ENCODE data around the gene ITPRIPL2. TPM values are rescaled to one million over a fixed set of nuclear protein-coding genes. Genes with fewer than 3 reads are reported as not detected.

The ITPRIPL2 gene
- total RNA-seq, 3 donors from 2014 or later (not counting 1 experiment from before 2014, with no cell fraction given): 0.18 to 5.7 (median 2.5) TPM

DNA sequence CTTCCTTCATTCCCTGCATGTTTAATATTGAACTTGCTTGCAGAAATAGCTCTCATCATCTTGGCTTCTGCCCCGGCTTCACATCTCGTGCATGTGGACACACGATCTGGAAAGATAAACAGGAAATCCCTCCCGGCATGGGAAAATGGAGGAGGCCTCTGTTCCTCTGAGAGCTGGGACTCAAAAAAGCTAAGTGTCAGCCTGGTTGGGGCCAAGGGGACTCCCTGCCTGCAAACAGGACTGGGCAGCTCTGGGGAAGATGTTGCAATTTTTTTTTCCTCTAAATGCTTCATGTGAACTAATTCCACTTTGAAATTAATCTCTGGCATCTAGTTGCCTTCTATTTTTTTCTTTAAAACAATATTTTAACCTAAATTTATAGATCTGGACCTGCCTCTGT, 24.8 kb downstream of the ITPRIPL2 start:
- no peak overlapping the region for H3K4me3 Mint-ChIP-seq
- no peak overlapping the region for H3K27ac Mint-ChIP-seq
- H3K9me3 ChIP-seq (ENCODE audit: control insufficient read depth, insufficient read depth, low read length): no peaks in the 10 kb centered on the region
- no peak for DNase-seq
- H3K4me1 Mint-ChIP-seq: no peaks in the 10 kb centered on the region
- no peak for ATAC-seq
- no peaks in the 10 kb centered on the region for H3K36me3 Mint-ChIP-seq
- H3K36me3 ChIP-seq (ENCODE audit: control insufficient read depth, insufficient read depth, low read length): no peaks in the 10 kb centered on the region
- no peaks in the 10 kb centered on the region for H3K27me3 ChIP-seq (ENCODE audit: control insufficient read depth, insufficient read depth, low read length)
- intact Hi-C loops (cut with micrococcal nuclease): no loop called here
- H3K27ac ChIP-seq (ENCODE audit: low read length): no peak overlapping the region
- H3K9me3 Mint-ChIP-seq: no peaks in the 10 kb centered on the region
- no peaks in the 10 kb centered on the region for H3K4me1 ChIP-seq (ENCODE audit: control insufficient read depth, insufficient read depth, low read length)
- H3K27me3 Mint-ChIP-seq (ENCODE audit: low read depth in 2 of 2): peaks cover 0 to 27% of the 10 kb centered on the region in 2 donors
- TF ChIP-seq, protein P1, sequence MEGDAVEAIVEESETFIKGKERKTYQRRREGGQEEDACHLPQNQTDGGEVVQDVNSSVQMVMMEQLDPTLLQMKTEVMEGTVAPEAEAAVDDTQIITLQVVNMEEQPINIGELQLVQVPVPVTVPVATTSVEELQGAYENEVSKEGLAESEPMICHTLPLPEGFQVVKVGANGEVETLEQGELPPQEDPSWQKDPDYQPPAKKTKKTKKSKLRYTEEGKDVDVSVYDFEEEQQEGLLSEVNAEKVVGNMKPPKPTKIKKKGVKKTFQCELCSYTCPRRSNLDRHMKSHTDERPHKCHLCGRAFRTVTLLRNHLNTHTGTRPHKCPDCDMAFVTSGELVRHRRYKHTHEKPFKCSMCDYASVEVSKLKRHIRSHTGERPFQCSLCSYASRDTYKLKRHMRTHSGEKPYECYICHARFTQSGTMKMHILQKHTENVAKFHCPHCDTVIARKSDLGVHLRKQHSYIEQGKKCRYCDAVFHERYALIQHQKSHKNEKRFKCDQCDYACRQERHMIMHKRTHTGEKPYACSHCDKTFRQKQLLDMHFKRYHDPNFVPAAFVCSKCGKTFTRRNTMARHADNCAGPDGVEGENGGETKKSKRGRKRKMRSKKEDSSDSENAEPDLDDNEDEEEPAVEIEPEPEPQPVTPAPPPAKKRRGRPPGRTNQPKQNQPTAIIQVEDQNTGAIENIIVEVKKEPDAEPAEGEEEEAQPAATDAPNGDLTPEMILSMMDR (IDR thresholded peaks at IDR 0.05): no peak
- no peak overlapping the region for H3K4me3 ChIP-seq (ENCODE audit: low read length)
- 86% methylated on average over 4 of the region's 4 CpGs for WGBS (ENCODE audit: insufficient coverage)

DNA sequence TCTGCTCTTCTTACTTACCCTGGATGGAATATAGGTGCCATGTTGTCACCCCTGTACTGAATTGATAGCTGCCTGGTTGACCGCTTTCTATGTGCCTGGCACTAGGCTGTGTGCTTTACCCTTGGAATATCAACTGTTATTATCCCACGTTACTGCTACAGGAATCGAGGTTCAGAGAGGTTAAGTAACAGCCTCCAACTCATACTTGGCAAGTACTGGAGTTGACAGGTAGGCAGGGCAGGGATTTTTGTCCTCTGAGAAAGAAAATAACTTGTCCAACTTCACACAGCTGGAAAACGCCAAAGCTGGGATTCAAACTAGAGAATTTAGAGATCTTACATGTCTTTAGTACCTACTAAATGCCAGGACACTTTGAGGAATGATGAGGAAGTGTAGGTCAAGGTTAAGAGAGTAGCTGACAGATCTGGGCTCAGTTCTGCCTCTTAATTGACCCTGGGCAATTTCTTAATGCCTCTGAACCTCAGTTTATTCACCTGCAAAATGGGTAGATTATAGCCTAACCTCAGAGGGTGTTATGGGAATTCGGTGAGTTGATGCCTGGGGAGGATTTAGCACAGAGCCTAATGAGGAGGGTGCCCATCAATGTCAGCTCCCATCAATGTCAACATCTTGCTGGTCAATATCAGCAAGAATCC, 25.8 kb downstream of the ITPRIPL2 start:
- Mint-ChIP-seq H3K4me1 (no peaks in the 10 kb centered on the region), H3K27ac (no peak overlapping the region), H3K9me3 (no peaks in the 10 kb centered on the region), H3K36me3 (no peaks in the 10 kb centered on the region), H3K27me3 (ENCODE audit: low read depth in 2 of 2) (peaks cover 0 to 37% of the 10 kb centered on the region in 2 donors), H3K4me3 (no peak overlapping the region)
- H3K36me3 ChIP-seq (ENCODE audit: control insufficient read depth, insufficient read depth, low read length): no peaks in the 10 kb centered on the region
- no peaks in the 10 kb centered on the region for H3K4me1 ChIP-seq (ENCODE audit: control insufficient read depth, insufficient read depth, low read length)
- ATAC-seq (no peak), DNase-seq (no peak)
- H3K27me3 ChIP-seq (ENCODE audit: control insufficient read depth, insufficient read depth, low read length): no peaks in the 10 kb centered on the region
- 82% methylated on average over 5 of the region's 5 CpGs for WGBS (ENCODE audit: insufficient coverage)
- intact Hi-C loops (cut with micrococcal nuclease): no loop called here
- TF ChIP-seq, protein P1 (IDR thresholded peaks at IDR 0.05): no peak
- H3K4me3 ChIP-seq (ENCODE audit: low read length): no peak overlapping the region
- no peaks in the 10 kb centered on the region for H3K9me3 ChIP-seq (ENCODE audit: control insufficient read depth, insufficient read depth, low read length)
- H3K27ac ChIP-seq (ENCODE audit: low read length): no peak overlapping the region

DNA sequence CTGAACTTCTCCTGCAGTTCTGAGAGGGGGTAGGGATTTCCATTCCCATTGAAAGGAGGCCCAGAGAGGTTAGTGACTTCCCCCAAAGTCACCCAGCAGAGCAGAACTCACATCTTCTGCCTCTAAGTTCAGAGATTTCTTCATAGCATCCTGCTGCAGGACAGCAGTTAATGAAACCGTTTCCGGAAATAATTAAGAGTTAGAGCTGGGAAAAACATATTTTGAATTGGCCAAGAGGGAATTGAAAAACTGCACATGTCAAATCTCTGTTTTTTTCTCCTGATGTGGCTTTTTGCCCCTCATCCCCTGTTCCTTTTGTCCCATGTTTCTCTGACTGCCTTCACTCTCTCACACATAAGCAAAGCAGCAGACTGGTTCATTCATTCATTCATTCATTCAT, 26.6 kb downstream of the ITPRIPL2 start:
- Histone ChIP-seq H3K36me3 (ENCODE audit: control insufficient read depth, insufficient read depth, low read length) (no peaks in the 10 kb centered on the region), H3K4me1 (ENCODE audit: control insufficient read depth, insufficient read depth, low read length) (no peaks in the 10 kb centered on the region), H3K4me3 (ENCODE audit: low read length) (no peak overlapping the region), H3K27me3 (ENCODE audit: control insufficient read depth, insufficient read depth, low read length) (no peaks in the 10 kb centered on the region), H3K9me3 (ENCODE audit: control insufficient read depth, insufficient read depth, low read length) (no peaks in the 10 kb centered on the region), H3K27ac (ENCODE audit: low read length) (no peak overlapping the region)
- Mint-ChIP-seq H3K4me3 (no peak overlapping the region), H3K27me3 (ENCODE audit: low read depth in 2 of 2) (peaks cover 0 to 39% of the 10 kb centered on the region in 2 donors), H3K36me3 (no peaks in the 10 kb centered on the region), H3K9me3 (no peaks in the 10 kb centered on the region), H3K4me1 (no peaks in the 10 kb centered on the region), H3K27ac (no peak overlapping the region)
- TF ChIP-seq, protein P1 (IDR thresholded peaks at IDR 0.05): no peak
- 94% methylated on average over 2 of the region's 2 CpGs for WGBS (ENCODE audit: insufficient coverage)
- ATAC-seq (no peak), DNase-seq (no peak)
- intact Hi-C loops (cut with micrococcal nuclease): no loop called here

All from natural killer cell (primary cell).